Activated naive CD8-positive, alpha-beta T cell treated with anti-CD3 and anti-CD28 coated beads, Interleukin-2, amount 50 U/mL, for 24 hours (primary cell): ENCODE data around the gene FOXRED1.
A peak's percentile ranks its signal among the peaks of the same experiment; 100 is the strongest.

Experiments used
- ATAC-seq: fragments of 150-1000 bp; cut with Tn5 transposase; one replicate; pipeline ENCODE4 v1.10.0; 2021
- DNase-seq: peaks from one replicate; pipeline ENCODE4 v3.0.0; 2021
- H3K27ac Mint-ChIP-seq: one replicate; pipeline ENCODE4 v1.8.0; 2021; ENCODE audit warnings: mild to moderate bottlenecking, mixed read lengths
- H3K27me3 Mint-ChIP-seq: one replicate; pipeline ENCODE4 v1.8.0; 2021; ENCODE audit warnings: mixed read lengths
- H3K36me3 Mint-ChIP-seq: one replicate; pipeline ENCODE4 v1.8.0; 2021; ENCODE audit warnings: low read depth, mixed read lengths
- H3K4me1 Mint-ChIP-seq: one replicate; pipeline ENCODE4 v1.8.0; 2021; ENCODE audit warnings: mixed read lengths
- H3K4me3 Mint-ChIP-seq: one replicate; pipeline ENCODE4 v1.8.0; 2021; ENCODE audit warnings: mild to moderate bottlenecking, moderate library complexity, mixed read lengths
- H3K9me3 Mint-ChIP-seq: one replicate; pipeline ENCODE4 v1.8.0; 2021; ENCODE audit warnings: mixed read lengths

FOXRED1 gene

GRCh38 chr11:126312961-126313360 is 44.0 kb downstream of the FOXRED1 start:
- Mint-ChIP-seq H3K4me1 (peaks cover 23% of the 10 kb centered on the region), H3K9me3 (no peaks in the 10 kb centered on the region), H3K27me3 (no peaks in the 10 kb centered on the region), H3K4me3 (no peak overlapping the region), H3K27ac (no peak overlapping the region), H3K36me3 (peaks cover 26% of the 10 kb centered on the region)
- ATAC-seq: no peak
- DNase-seq: no peak

GRCh38 chr11:126313826-126314225 is 44.9 kb downstream of the FOXRED1 start:
- Mint-ChIP-seq H3K27me3 (no peaks in the 10 kb centered on the region), H3K36me3 (peaks cover 26% of the 10 kb centered on the region), H3K4me3 (no peak overlapping the region), H3K27ac (no peak overlapping the region), H3K9me3 (no peaks in the 10 kb centered on the region), H3K4me1 (peaks cover 32% of the 10 kb centered on the region)
- ATAC-seq (no peak), DNase-seq (no peak)

- peaks cover 28% of the 10 kb centered on the region for H3K36me3 Mint-ChIP-seq
These were observed 48.4 kb downstream of the FOXRED1 start for GRCh38 chr11:126317432-126317755.

GRCh38 chr11:126317756-126318573 is 49.0 kb downstream of the FOXRED1 start:
- peak overlapping the region; percentile 39 for H3K4me3 Mint-ChIP-seq
- H3K27me3 Mint-ChIP-seq: no peaks in the 10 kb centered on the region
- H3K36me3 Mint-ChIP-seq: peaks cover 28% of the 10 kb centered on the region
- H3K9me3 Mint-ChIP-seq: no peaks in the 10 kb centered on the region
- H3K4me1 Mint-ChIP-seq: peaks cover 30% of the 10 kb centered on the region
- peak overlapping the region; percentile 76 for H3K27ac Mint-ChIP-seq
- DNase-seq: peak; percentile 45
- peak; percentile 75 for ATAC-seq

More at GRCh38 chr11:126317432-126317755, 48.4 kb downstream of the FOXRED1 start:
- DNase-seq (no peak), ATAC-seq (no peak)
- Mint-ChIP-seq H3K27me3 (no peaks in the 10 kb centered on the region), H3K4me1 (peaks cover 30% of the 10 kb centered on the region), H3K9me3 (no peaks in the 10 kb centered on the region), H3K4me3 (peak overlapping the region; percentile 39), H3K27ac (peak overlapping the region; percentile 76)

- peaks cover 30% of the 10 kb centered on the region for H3K4me1 Mint-ChIP-seq
- peak; percentile 25 for DNase-seq
These were observed 49.8 kb downstream of the FOXRED1 start for GRCh38 chr11:126318574-126319373.

GRCh38 chr11:126319374-126319740 is 50.4 kb downstream of the FOXRED1 start:
- Mint-ChIP-seq H3K9me3 (no peaks in the 10 kb centered on the region), H3K27me3 (no peaks in the 10 kb centered on the region), H3K36me3 (peaks cover 23% of the 10 kb centered on the region), H3K27ac (no peak overlapping the region), H3K4me3 (no peak overlapping the region), H3K4me1 (peaks cover 30% of the 10 kb centered on the region)
- DNase-seq (no peak), ATAC-seq (no peak)

More at GRCh38 chr11:126318574-126319373, 49.8 kb downstream of the FOXRED1 start:
- H3K27ac Mint-ChIP-seq: peak overlapping the region; percentile 76
- H3K9me3 Mint-ChIP-seq: no peaks in the 10 kb centered on the region
- H3K4me3 Mint-ChIP-seq: peak overlapping the region; percentile 39
- ATAC-seq: peak; percentile 84
- peaks cover 28% of the 10 kb centered on the region for H3K36me3 Mint-ChIP-seq
- no peaks in the 10 kb centered on the region for H3K27me3 Mint-ChIP-seq

GRCh38 chr11:126322996-126323395 is 54.0 kb downstream of the FOXRED1 start:
- DNase-seq (no peak), ATAC-seq (no peak)
- Mint-ChIP-seq H3K27me3 (no peaks in the 10 kb centered on the region), H3K4me3 (no peak overlapping the region), H3K27ac (no peak overlapping the region), H3K9me3 (no peaks in the 10 kb centered on the region), H3K4me1 (peaks cover 16% of the 10 kb centered on the region), H3K36me3 (peaks cover 9% of the 10 kb centered on the region)

- ATAC-seq: no peak
- H3K27me3 Mint-ChIP-seq: no peaks in the 10 kb centered on the region
- DNase-seq: no peak
- H3K4me3 Mint-ChIP-seq: no peak overlapping the region
- H3K4me1 Mint-ChIP-seq: peaks cover 18% of the 10 kb centered on the region
- H3K9me3 Mint-ChIP-seq: no peaks in the 10 kb centered on the region
- H3K36me3 Mint-ChIP-seq: peaks cover 4% of the 10 kb centered on the region
- peak overlapping the region; percentile 42 for H3K27ac Mint-ChIP-seq
These were observed 58.5 kb downstream of the FOXRED1 start for GRCh38 chr11:126327281-126328000.
